ENCODE measurements around the gene CTSL. TPM values are rescaled to one million over a fixed set of nuclear protein-coding genes. Genes with fewer than 3 reads are reported as not detected.
A peak's percentile ranks its signal among the peaks of the same experiment; 100 is the strongest.

Gene CTSL
- total RNA-seq, 2 donors from 2014 or later = 87.3 to 90.1 TPM

GRCh38 chr9:87713988-87714330 is 12.0 kb upstream of the CTSL start:
- TF ChIP-seq, protein P1, sequence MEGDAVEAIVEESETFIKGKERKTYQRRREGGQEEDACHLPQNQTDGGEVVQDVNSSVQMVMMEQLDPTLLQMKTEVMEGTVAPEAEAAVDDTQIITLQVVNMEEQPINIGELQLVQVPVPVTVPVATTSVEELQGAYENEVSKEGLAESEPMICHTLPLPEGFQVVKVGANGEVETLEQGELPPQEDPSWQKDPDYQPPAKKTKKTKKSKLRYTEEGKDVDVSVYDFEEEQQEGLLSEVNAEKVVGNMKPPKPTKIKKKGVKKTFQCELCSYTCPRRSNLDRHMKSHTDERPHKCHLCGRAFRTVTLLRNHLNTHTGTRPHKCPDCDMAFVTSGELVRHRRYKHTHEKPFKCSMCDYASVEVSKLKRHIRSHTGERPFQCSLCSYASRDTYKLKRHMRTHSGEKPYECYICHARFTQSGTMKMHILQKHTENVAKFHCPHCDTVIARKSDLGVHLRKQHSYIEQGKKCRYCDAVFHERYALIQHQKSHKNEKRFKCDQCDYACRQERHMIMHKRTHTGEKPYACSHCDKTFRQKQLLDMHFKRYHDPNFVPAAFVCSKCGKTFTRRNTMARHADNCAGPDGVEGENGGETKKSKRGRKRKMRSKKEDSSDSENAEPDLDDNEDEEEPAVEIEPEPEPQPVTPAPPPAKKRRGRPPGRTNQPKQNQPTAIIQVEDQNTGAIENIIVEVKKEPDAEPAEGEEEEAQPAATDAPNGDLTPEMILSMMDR (IDR thresholded peaks at IDR 0.05) = no peak
- TF ChIP-seq POLR2A (IDR thresholded peaks at IDR 0.05) = no peak
- TF ChIP-seq POLR2AphosphoS5 (IDR thresholded peaks at IDR 0.05) = no peak
- intact Hi-C loops (cut with DNase I) = no loop called here
- H3K4me3 ChIP-seq = no peak overlapping the region

GRCh38 chr9:87714819-87715218 is 11.1 kb upstream of the CTSL start:
- H3K36me3 ChIP-seq = no peaks in the 10 kb centered on the region
- 48% methylated on average over 2 of the region's 2 CpGs for WGBS

More at GRCh38 chr9:87713988-87714330, 12.0 kb upstream of the CTSL start:
- Histone ChIP-seq H3K27ac (peak overlapping the region; percentile 19 to 29), H3K36me3 (no peaks in the 10 kb centered on the region), H3K4me1 (replicated peaks) (peaks cover 3% of the 10 kb centered on the region), H3K27me3 (replicated peaks; ENCODE audit: insufficient read depth) (no peaks in the 10 kb centered on the region), H3K9me3 (no peaks in the 10 kb centered on the region)
- DNase-seq (ENCODE audit: low spot score) = no peak
- WGBS = 46% methylated on average over 5 of the region's 5 CpGs

GRCh38 chr9:87716141-87716540 is 9.8 kb upstream of the CTSL start:
- Histone ChIP-seq H3K27ac (no peak overlapping the region), H3K4me1 (replicated peaks) (peaks cover 3% of the 10 kb centered on the region), H3K4me3 (no peak overlapping the region), H3K36me3 (no peaks in the 10 kb centered on the region), H3K9me3 (no peaks in the 10 kb centered on the region), H3K27me3 (replicated peaks; ENCODE audit: insufficient read depth) (no peaks in the 10 kb centered on the region)
- DNase-seq (ENCODE audit: low spot score) = no peak
- WGBS = 48% methylated on average over 2 of the region's 2 CpGs
- TF ChIP-seq POLR2AphosphoS5 (IDR thresholded peaks at IDR 0.05) = no peak
- TF ChIP-seq, protein P1 (IDR thresholded peaks at IDR 0.05) = no peak
- TF ChIP-seq POLR2A (IDR thresholded peaks at IDR 0.05) = no peak
- intact Hi-C loops (cut with DNase I) = no loop called here

More at GRCh38 chr9:87714819-87715218, 11.1 kb upstream of the CTSL start:
- intact Hi-C loops (cut with DNase I) = no loop called here
- Histone ChIP-seq H3K27me3 (replicated peaks; ENCODE audit: insufficient read depth) (no peaks in the 10 kb centered on the region), H3K4me1 (replicated peaks) (peaks cover 3% of the 10 kb centered on the region), H3K4me3 (no peak overlapping the region), H3K9me3 (no peaks in the 10 kb centered on the region), H3K27ac (peak overlapping the region in 1 of 2 donors; percentile 46)
- TF ChIP-seq, protein P1 (IDR thresholded peaks at IDR 0.05) = no peak
- peak; percentile 89 for TF ChIP-seq POLR2AphosphoS5 (IDR thresholded peaks at IDR 0.05)
- peak; percentile 82 for DNase-seq (ENCODE audit: low spot score)

GRCh38 chr9:87717456-87717855 is 8.5 kb upstream of the CTSL start:
- 85% methylated on average over 1 of the region's 1 CpG for WGBS

GRCh38 chr9:87718231-87718630 is 7.7 kb upstream of the CTSL start:
- no peak overlapping the region for H3K4me3 ChIP-seq
- H3K36me3 ChIP-seq = no peaks in the 10 kb centered on the region
- no peak overlapping the region for H3K27ac ChIP-seq
- peaks cover 3% of the 10 kb centered on the region for H3K4me1 ChIP-seq (replicated peaks)
- no peak for DNase-seq (ENCODE audit: low spot score)
- H3K9me3 ChIP-seq = no peaks in the 10 kb centered on the region
- TF ChIP-seq, protein P1 (IDR thresholded peaks at IDR 0.05) = no peak
- no peak for TF ChIP-seq POLR2A (IDR thresholded peaks at IDR 0.05)
- TF ChIP-seq POLR2AphosphoS5 (IDR thresholded peaks at IDR 0.05) = no peak
- 98% methylated on average over 3 of the region's 3 CpGs for WGBS
- intact Hi-C loops (cut with DNase I) = no loop called here
- H3K27me3 ChIP-seq (replicated peaks; ENCODE audit: insufficient read depth) = no peaks in the 10 kb centered on the region

More at GRCh38 chr9:87717456-87717855, 8.5 kb upstream of the CTSL start:
- Histone ChIP-seq H3K36me3 (no peaks in the 10 kb centered on the region), H3K27ac (no peak overlapping the region), H3K9me3 (no peaks in the 10 kb centered on the region), H3K27me3 (replicated peaks; ENCODE audit: insufficient read depth) (no peaks in the 10 kb centered on the region), H3K4me3 (no peak overlapping the region), H3K4me1 (replicated peaks) (peaks cover 3% of the 10 kb centered on the region)
- TF ChIP-seq POLR2AphosphoS5 (IDR thresholded peaks at IDR 0.05) = no peak
- TF ChIP-seq, protein P1 (IDR thresholded peaks at IDR 0.05) = no peak
- TF ChIP-seq POLR2A (IDR thresholded peaks at IDR 0.05) = no peak
- DNase-seq (ENCODE audit: low spot score) = no peak
- intact Hi-C loops (cut with DNase I) = no loop called here
